ENCODE data around the gene ANKS3.

ANKS3 gene

GRCh38 chr16:4694642-4695451 is 39.2 kb downstream of the ANKS3 start:
- no peak for DNase-seq

GRCh38 chr16:4693956-4694641 is 40.0 kb downstream of the ANKS3 start:
- peak; percentile 41 for DNase-seq

- peak; percentile 97 for DNase-seq
Measured at GRCh38 chr16:4693296-4693955, 40.6 kb downstream of the ANKS3 start, which contains the start of gene NUDT16L1. NUDT16L1 (plus strand) TSS chr16:4693562; CDS start chr16:4693727, 165 bp downstream.

GRCh38 chr16:4692460-4693295 is 41.4 kb downstream of the ANKS3 start:
- no peak for DNase-seq

GRCh38 chr16:4691666-4692412 is 42.2 kb downstream of the ANKS3 start:
- DNase-seq, result no peak

- DNase-seq, result no peak
Measured at GRCh38 chr16:4690946-4691665, 43.0 kb downstream of the ANKS3 start.

- no peak for DNase-seq
Measured at GRCh38 chr16:4689864-4690704, 44.0 kb downstream of the ANKS3 start.

GRCh38 chr16:4689091-4689671 is 44.9 kb downstream of the ANKS3 start:
- DNase-seq, result no peak

- DNase-seq, result no peak
Measured at GRCh38 chr16:4688674-4689045, 45.4 kb downstream of the ANKS3 start.

GRCh38 chr16:4687946-4688673 is 46.0 kb downstream of the ANKS3 start:
- DNase-seq, result no peak

GRCh38 chr16:4687416-4687815 is 46.7 kb downstream of the ANKS3 start:
- no peak for DNase-seq

- no peak for DNase-seq
Measured at GRCh38 chr16:4686497-4687210, 47.4 kb downstream of the ANKS3 start.

- DNase-seq, result no peak
Measured at GRCh38 chr16:4685776-4686496, 48.1 kb downstream of the ANKS3 start.

- DNase-seq, result no peak
Measured at GRCh38 chr16:4685292-4685691, 48.8 kb downstream of the ANKS3 start.

GRCh38 chr16:4684763-4685162 is 49.3 kb downstream of the ANKS3 start:
- no peak for DNase-seq

GRCh38 chr16:4684058-4684715 is 49.9 kb downstream of the ANKS3 start:
- DNase-seq, result no peak

Measured in activated gamma-delta T cell treated with Interleukin-2 at 50 U/mL for 16 hours (primary cell).